ENCODE results near the gene CLIC4. TPM values are rescaled to one million over a fixed set of nuclear protein-coding genes. Genes with fewer than 3 reads are reported as not detected.

Gene CLIC4
- total and polyA plus RNA-seq, 2 experiments from 2014 or later: 92.5 to 308 TPM

GRCh38 chr1:24768873-24769605, 23.8 kb downstream of the CLIC4 start (continued):
- no peak for TF ChIP-seq ZNF462 (CRISPR knock-in tag; IDR thresholded peaks at IDR 0.05)
- TF ChIP-seq CTCF (conservative IDR thresholded peaks at IDR 0.05; ENCODE audit: low read depth in 2 of 2): no peak
- no peak for TF ChIP-seq NANOG (IDR thresholded peaks at IDR 0.05; ENCODE audit: borderline replicate concordance)
- no peak for TF ChIP-seq JUNB (IDR thresholded peaks at IDR 0.05; ENCODE audit: unreplicated experiment)
- TF ChIP-seq ZNF114 (CRISPR knock-in tag; IDR thresholded peaks at IDR 0.05): no peak
- TF ChIP-seq ZNF331 (CRISPR knock-in tag; IDR thresholded peaks at IDR 0.05; ENCODE audit: low read depth): no peak
- no peak for TF ChIP-seq POLR2AphosphoS5 (IDR thresholded peaks at IDR 0.05; ENCODE audit: low read depth)
- no peak for TF ChIP-seq EZH2phosphoT487 (IDR thresholded peaks at IDR 0.05; ENCODE audit: unreplicated experiment)
- TF ChIP-seq EZH2 (IDR thresholded peaks at IDR 0.05; ENCODE audit: low read depth, unreplicated experiment): no peak
- TF ChIP-seq ETS1 (IDR thresholded peaks at IDR 0.05): no peak
- TF ChIP-seq CREB1 (CRISPR knock-in tag; IDR thresholded peaks at IDR 0.05; ENCODE audit: low read depth): no peak
- TF ChIP-seq STAT1 (IDR thresholded peaks at IDR 0.05; ENCODE audit: unreplicated experiment): no peak

Data from GM23338 (cell line).